RKO (cell line): ENCODE measurements around the gene RPL27.

ENCODE experiments used
- DNase-seq: peaks from one replicate; pipeline ENCODE4 v3.0.0-alpha.2; 2016; ENCODE audit warnings: low spot score

RPL27 gene

DNA sequence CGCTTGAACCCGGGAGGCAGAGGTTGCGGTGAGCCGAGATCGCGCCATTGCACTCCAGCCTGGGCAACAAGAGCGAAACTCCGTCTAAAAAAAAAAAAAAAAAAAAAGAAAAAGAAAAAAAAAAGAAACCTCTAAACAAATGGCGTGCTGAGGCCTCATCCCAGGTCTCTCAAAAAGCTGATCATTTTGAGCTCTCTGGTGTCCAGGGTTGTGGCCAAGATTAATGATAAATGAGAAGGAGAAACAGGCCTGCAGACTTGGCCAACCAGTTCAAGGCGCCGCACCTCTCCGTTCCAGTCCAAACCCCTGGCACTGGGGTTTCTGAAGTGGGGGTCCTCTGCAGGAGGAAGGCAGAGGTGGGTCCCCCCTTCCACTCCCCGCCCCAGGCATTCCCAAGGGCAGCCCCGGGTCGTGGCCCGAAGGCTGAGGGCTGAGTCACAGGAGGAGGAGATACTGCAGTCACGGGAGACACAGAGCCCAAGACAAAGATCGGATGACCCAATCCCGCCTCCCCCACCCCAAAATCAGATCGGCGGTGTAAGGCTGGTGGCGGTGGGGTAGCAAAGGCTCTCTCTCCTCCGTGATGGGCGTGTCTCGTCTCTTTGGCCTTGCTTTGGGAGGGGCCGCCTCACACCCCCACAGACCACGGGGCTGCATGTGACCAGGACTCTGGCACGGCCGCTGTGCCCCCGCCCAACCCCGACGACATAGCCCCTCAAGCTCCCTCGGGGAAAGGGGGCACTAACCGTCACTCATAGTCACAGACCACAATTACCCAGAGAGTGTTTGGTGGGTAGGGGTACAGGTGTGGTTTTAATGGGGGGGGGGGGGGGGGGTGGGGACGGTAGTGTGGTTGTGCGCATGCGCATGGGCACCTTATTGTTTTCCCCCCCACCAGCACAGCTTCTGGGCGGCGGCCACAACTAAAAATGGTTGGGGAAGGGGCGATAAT is 22.8 kb downstream of the RPL27 start:
- peak; percentile 83 for DNase-seq

DNA sequence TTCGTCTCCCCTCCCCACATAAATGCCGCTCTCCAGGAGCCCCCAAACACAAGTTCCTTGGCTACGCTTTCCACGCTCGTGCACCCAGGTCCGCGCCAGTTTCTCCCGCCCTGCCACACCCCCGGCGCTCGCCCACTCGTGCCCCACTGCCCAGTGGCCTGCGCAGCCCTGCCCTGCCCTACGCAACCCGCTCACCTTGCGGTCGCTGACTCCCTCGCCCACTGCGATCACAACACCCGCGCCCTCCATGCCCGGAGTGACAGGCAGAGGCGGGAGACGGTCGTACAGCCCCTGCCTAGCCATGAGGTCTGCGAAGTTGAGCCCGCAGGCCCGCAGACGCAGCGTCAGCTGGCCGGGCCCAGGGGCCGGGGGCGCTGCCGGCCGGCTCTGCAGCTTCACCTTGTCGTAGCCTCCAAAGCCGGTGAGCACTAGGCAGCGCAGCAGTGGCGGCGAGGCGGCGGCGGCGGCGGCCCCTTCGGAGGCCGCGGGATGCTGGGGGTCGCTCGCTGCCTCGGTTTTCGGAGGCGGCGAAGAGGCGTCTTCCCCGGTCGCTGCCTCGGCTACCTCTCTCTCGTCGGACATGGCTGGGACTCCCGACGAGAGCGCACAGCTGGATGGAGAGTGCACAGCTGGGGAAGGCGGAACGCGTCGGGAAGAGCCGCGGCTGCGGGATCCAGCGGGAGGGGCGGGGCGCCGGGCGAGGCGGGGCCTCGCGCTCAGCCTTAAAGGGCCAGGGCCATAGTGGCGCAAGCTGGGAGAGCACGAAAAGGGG is 23.7 kb downstream of the RPL27 start, which contains the start of gene VAT1:
TSS of gene VAT1 (minus strand) at position 645 of the 772 bp plus-strand sequence. CDS start at position 582, 63 bp downstream.
- peak; percentile 88 for DNase-seq

DNA sequence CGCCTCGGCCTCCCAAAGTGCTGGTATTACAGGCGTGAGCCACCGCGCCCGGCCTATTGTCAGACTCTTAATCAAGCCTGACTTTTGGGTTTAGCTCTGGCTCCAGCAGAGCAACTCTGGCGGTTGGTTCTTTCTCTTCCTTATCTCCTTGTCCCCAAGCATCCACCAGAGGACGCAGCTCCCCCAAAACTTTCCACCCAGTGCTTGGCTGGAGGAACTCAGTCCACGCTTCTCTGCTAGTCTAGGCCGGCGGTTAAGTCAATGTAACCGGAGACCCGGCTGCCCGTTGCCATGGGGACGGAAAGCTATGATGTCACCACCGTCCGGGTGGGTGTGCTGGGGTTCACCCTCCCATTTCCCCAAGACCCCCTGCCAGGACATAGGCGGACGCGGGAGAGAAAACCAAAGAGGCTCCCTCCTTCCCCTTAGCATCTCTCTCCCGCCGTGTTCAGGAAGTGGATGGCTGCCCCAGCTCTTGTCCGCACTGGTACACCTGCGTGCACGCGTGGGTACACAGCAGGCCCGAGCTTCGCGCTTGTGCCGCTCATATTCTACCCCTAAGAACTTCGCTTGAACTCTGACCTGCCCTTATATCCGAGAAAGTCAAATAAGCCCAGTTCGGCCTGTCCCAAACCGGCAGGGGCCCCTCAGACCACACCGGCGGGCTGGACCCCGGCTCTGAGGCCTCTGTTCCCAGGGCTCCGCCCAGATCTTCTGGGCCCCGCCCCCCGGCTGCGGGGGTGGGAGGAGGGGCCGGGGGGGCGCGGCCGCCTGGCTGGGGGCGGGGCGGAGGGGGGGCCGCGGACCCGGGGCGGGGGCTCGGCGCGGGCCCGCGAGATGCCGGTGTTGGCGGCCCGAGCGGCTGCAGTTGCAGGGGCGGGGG is 26.4 kb downstream of the RPL27 start, which contains the start of gene RND2:
TSS of gene RND2 (plus strand) at position 825 of the 883 bp plus-strand sequence. CDS start 117 bp downstream, outside the sequence.
- DNase-seq = peak; percentile 98

DNA sequence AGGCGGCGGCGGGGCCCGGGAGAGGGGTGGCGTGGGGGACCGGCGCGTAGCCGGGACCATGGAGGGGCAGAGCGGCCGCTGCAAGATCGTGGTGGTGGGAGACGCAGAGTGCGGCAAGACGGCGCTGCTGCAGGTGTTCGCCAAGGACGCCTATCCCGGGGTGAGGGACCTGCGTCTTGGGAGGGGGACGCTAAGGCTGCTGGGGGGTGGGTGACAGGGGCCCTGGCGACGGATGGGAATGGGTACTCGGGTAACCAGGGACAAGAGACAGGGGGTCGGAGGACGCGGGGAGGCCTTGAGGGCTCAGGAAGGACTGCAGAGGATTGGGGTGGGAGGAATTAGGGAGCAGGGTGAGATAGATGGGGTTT is 27.1 kb downstream of the RPL27 start:
- no peak for DNase-seq

DNA sequence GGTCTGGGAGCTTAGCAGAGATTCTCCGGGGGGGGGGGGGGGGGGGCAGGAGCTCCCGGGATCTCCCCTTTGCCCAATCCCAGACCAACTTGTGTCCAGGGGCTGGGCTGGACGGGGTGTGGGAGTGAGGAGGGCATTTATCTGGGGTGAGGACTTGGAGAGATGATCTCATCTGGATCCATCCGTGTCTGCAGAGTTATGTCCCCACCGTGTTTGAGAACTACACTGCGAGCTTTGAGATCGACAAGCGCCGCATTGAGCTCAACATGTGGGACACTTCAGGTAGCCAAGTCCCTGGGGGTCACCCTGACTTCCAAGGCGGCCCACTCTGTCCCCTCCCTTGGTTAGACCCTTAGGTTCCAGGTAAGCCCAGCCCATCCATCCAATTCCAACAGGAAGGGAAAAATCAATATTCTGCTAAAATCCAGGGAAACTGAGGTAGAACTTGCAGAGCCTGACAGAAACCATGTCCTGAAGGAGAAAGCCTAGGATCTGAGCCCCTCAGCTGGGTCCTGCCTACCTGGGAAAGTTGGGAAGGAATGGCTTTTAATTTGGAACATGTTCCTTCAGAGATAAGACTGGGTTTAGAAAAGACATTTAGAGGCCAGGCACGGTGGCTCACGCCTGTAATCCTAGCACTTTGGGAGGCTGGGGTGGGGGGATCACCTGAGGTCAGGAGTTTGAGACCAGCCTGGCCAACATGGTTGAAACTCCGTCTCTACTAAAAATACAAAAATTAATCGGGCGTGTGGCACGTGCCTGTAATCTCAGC is 27.7 kb downstream of the RPL27 start:
- DNase-seq = no peak

DNA sequence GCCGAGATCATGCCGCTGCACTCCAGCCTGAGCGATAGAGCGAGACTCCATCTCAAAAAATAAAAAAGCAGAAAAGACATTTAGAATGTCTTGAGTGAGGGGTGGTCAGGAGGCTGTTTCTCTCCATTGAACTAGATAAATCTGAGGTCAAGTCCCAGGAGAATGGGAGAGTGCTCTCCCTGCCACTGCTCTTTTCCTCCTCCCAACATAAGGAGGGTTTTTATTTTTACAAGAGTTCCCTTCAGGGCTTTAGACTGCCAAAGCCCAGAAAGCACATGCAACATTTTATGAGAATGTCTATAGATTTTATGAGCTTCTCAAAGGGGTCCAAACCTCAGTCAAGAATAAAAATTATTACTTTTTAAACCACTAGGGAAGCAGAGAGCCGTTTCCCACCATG is 28.4 kb downstream of the RPL27 start:
- DNase-seq = no peak

DNA sequence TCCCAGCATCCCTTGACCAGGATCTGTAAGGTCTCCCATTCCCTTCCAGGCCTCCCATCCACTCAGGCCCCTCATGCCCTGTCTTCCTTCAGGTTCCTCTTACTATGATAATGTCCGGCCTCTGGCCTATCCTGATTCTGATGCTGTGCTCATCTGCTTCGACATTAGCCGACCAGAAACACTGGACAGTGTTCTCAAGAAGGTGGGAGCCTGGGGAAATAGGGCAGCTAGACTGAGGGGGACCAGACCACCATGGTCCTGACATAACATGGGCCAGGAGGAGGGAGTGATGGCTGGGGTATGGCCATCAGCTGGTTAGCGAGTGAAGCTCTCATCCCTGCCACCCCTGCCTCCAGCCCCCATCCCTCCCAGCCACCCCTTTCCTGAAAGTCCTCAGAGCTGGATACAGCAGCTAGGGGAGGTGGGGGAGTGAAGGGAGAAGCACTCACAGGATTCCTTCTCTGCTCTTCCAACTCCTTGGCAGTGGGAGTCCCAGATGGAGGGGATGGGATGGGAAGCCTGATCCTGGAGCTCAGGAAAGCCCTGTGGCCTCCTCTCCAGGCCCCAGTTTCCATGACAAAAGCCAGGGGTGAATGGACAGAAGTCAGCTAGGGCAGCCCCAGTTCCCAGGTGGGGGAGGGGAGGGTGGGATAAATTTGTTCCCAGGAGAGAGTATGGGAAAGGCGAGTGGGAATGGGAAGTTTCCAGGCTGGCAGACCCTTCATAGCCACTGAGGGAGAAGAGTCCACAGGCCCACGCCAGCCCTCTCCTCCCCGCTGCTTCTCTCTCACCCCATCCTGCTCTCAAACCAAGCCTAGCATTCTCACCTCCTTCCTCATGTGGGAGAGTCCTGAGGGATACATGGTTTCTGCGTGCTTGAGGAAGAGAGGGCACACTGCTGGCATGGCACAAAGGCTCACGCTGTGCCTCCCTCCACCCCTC is 29.1 kb downstream of the RPL27 start:
- DNase-seq = no peak

DNA sequence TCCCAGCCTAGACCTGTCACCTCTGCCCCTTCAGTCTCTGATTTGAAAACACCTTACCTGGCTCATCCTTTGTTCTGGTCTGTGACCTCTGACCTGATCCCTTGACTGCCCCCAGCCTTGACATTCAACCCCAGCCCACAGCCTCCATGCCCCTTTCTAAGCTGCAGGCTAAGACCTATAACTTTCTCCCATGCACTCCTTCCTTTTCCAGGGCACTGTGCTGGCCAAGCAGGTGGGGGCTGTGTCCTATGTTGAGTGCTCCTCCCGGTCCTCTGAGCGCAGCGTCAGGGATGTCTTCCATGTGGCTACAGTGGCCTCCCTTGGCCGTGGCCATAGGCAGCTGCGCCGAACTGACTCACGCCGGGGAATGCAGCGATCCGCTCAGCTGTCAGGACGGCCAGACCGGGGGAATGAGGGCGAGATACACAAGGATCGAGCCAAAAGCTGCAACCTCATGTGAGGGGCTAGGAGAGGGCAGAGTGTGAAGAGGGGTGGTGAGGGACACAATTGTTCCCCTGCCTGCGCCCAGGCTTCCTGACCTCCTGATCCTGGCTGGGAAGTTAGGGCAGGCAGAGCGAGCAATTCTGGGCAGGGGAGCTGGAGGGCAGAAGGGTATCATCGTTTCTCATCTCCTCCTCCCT is 30.1 kb downstream of the RPL27 start:
- DNase-seq = no peak

DNA sequence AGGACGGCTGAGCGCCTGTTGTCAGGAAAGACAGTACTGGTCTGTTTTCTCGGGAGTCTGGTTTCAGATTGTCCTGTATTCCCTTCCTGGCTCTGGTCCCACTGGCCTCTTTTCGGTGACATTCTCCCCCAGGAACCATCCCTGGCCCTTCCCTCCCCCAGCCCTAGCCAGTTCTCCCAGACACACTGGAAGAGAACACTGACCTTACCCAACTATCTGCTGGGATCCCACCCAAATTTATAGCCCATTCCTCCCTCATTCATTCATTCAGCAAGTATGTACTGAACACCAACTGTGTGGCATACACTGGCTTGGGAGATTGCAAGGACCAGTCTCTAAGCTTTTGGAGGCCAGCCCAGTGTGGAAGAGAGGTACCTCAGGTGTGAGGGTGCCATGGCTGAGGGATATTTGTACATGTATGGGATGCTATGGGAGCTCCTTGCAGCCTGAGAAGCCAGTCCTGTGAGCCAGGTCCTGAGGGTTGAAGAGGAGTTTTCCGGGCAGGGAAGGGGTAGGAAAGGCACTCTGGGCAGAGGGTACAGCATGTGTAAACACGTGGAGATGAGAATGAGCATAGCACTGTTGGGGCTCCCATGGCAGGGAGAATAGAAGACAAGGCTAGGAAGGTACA is 32.0 kb downstream of the RPL27 start:
- DNase-seq = no peak

DNA sequence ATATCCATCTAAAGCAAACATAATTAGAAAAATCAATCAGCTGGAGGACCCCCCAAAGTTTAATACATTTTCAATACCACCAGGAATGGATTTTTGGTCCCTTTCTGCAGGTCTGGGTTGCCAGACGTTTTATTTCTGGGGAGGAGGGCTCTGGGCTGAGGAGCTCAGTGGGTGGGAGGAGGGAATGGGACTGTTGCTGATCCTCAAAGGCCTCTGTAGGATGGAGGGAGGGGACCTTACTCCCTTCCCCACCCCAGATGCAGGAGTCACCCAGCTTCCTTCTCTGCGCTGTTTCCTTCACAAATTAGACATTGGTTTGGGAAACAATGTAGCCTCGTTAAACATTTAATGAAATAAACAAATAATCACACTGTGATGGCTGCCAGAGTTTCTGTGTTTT is 33.4 kb downstream of the RPL27 start:
- DNase-seq = no peak

DNA sequence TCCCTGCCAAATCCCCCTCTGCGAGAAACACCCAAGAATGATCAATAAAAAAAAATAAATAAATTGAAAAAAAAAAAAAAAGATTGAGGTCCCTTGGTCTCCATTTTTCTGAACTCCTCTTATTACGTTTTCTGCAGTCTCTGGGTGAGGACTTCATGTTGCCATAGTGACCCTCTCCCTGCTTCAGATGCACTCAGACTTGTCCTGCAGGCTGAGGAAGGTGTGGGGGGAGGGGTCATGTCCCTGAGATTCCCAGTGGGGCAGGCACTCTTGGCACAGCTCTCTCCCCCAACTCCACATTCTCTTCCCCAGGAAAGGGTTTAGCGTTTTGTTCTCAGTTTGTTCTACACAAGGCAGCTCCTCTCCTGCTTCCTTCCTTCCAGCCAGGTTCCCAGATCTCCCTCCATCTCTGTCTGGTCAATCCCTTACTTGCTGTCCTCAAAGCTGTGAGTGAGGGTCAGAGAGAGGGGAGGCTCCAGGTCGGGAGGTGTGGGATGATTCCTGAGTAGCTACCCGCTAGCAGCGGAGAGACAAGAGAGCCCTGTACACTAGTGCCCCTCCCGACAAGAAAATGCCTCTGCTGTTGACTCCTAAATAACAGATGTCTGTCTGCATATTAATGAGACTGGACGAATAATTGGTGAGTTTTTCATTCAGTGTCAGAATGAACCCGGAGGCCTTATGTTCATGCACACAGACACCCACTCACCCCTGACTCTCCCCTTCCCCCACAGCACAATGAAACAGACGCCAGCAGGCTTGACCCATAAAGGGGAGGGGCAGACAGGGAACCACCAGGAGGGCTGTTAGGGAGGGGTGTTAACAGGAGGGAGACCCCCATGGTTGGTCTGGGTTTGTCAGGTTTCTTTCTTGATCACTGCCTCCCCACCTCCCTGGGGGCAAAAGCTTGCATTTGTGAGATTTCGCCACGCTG is 36.0 kb downstream of the RPL27 start:
- no peak for DNase-seq

DNA sequence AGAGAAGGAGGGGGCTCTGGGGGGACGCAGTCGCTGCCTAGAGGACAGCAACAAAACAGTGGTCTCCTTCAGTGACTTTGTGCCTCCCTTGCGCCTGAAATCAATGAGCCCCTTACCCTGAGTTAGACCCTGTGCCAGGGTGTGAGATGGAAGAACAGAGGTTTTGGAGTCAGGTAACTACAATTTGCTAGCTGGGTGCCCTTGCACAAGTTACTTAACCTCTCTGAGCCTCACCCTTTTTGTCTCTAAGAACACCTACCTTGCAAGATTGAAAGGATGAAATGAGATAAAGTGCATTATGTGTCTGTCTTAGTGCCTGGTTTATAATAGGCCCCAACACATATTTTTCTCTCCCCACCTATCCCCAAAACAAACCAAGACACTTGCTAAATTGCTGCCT is 36.7 kb downstream of the RPL27 start:
- no peak for DNase-seq

DNA sequence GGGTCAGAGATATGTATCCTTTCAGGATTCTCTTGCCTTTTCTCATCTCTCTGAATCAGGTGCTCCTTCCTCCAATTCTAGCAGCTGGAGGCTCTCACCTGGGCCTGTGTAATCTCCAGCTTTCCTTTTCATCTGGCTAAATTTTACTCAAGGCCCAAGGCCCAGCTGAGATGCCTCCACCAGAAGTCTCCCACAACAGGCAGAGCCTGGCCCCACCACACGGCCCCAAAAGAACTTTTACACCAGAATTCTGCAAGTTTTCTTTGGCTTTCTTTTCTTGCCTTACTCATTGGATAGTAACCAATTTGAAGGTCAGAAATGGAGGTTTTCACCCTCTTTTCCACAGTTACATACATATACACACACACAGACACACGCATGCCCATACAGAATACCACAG is 41.4 kb downstream of the RPL27 start:
- DNase-seq = no peak

DNA sequence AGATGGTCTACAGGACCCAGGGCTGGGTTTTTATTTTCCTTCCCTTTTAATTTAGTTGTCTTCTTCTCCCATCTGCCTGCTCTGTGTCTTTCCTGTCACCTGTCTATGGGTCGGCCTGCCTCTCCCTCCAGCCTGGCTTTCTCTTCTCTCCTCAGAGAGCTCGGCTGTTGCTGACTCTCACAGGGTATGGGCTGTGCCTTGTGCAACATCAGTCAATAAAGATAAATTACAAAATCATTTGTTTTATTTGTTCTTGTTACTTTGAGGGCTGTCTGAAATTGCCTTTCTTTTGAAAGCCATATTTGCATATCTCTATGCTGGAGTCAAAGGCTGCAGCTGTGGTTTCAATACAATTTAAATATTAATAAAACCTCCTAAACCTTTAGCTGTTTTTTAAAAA is 42.4 kb downstream of the RPL27 start:
- DNase-seq = no peak

DNA sequence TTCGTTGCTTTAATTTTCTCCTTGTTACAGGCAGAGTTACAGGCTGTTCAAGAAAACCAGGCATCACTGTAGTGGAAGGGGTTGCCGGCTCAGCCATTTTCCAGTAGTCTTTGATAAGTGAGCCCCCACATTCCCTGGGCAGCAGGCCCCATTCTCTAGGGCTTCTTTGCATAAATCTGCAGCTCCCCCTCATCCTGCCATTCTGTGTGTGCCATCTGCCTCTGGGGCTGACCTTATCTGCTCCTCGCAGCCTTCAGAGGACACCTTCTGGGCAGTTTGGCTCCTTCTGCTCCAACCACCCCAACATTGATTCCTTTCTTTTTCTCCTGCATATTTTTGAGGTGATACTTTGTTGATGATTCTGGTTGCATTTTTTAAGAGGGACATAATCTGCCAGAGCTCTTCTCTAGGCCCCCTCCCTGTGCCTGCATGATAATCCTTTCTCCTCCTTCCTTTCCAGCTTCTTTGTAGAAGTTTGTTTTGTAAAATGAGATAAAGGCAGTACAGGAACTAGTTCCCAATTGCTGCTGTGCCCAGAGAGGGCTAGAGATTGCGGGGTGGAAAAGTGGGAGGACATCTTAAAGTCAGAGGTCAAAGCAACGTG is 43.9 kb downstream of the RPL27 start:
- DNase-seq = no peak

DNA sequence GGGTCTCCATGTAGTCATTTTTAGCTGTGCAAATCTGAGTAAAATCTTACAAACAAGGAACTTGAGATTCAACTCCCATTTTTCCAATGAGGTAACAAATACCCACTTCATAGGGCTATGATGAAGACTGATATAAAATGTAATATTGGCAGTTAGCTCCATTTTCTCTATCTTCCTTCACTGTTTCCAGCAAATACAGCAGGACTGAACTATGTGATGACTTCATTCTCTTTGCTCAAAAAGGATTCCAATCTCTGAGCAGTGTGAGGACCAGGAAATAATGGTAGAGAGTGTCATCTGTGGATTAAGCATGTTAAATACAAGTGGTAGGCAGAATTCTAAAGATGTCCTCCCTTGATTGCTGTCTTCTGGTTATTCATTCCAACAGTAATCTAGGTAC is 45.1 kb downstream of the RPL27 start:
- DNase-seq = no peak

DNA sequence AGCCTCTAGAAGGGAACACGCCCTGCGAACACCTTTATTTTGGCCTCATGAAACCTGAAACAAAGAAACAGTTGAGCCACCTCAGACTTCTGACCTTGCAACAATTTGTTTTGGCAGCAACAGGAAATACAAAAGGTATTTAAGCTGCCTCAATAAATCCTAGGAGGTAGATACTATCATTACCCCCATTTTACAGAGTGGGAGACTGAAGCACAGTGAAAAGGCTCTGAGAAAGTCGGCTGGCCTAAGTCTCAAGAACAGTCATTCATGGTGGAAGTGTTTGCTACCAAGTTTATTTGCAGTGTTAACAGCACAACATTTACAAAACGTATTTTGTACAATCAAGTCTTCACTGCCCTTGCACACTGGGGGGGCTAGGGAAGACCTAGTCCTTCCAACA is 45.8 kb downstream of the RPL27 start:
- DNase-seq = no peak

DNA sequence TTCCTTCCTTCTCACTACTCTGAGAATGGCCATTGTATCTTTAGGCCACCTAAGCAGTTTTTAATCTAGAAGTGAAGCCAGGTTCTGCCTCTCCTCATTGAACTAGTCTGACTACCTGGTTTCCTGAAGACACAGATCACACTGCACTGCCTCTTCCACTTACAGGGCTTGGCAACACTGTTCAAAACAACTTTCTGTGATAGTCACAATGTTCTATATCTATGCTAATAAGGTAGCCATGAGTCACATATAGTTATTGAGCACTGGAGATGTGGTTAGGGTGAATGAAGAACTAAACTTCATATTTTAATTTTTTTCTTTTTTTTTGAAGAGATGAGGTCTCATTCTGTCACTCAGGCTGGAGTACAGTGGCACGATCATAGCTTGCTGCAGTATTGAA is 53.8 kb downstream of the RPL27 start:
- DNase-seq = no peak
